NCI-H146 treated with DMSO at 0.1 percent for 48 hours (cell line): ENCODE measurements around the gene RAB32.

Experiments used
- DNase-seq: peaks from one replicate; lab custom pipeline; 2025; ENCODE audit not compliant: unreplicated experiment; lab: John Stamatoyannopoulos, UW

The RAB32 gene

GRCh38 chr6:146581968-146582367 is 38.3 kb downstream of the RAB32 start:
- DNase-seq, result no peak

GRCh38 chr6:146582857-146583256 is 39.2 kb downstream of the RAB32 start:
- no peak for DNase-seq

DNA sequence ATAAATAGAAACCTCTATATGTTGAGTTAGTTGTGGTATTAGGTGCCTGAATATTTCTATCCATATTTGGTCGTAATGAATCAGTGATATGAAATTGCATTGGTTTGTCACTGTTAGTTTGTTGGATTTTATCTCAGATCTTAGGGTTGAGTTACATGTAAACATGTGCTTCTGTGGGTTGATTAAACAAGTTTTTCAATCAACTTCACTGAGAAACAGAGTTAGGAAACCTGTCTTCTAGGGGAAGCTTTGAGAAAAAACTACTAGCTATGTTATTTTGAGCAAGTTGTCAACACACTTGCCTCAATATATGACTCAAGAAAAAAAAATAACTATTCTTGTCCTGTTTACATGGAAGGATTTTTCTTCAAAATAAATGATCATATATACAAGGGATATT is 40.3 kb downstream of the RAB32 start:
- no peak for DNase-seq

- no peak for DNase-seq
Measured at GRCh38 chr6:146587459-146587858, 43.8 kb downstream of the RAB32 start.

DNA sequence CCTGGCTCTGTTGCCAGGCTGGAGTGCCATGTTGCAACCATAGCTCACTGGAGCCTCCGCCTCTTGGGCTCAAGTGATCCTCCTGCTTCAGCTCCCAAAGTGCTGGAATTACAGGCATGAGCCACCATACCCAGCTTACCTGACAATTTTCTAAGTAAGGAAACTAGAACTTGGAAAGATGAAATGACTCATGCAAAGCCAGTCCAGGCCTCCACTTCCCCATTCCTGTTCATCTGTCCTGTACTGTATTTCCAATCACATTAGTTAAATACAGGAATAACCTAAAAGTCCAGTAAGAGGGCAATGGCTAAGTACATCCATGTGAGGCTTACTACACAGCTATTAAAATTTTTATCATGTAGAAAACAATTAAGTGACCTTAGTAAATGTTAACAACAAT is 46.9 kb downstream of the RAB32 start:
- no peak for DNase-seq

GRCh38 chr6:146592451-146592850 is 48.8 kb downstream of the RAB32 start:
- no peak for DNase-seq

DNA sequence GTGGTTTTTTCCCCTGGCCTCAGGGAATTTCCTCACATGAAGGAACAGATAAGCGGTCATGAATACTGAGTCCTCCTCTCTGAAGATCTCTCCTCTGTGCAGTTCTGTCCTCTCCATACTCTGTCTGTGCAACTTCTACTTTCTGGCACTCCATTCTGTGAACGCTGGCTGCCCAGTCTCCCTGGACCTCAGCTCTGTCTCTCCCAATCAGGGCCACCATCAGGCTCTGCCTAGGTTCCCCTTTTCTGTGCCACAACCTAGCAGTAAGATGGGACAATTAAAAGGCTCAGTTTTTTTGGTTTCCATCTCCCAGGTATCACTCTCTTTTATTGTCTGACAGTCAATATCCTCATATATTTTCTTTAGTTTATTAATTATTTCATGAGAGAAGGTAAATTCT is 50.4 kb downstream of the RAB32 start:
- no peak for DNase-seq

DNA sequence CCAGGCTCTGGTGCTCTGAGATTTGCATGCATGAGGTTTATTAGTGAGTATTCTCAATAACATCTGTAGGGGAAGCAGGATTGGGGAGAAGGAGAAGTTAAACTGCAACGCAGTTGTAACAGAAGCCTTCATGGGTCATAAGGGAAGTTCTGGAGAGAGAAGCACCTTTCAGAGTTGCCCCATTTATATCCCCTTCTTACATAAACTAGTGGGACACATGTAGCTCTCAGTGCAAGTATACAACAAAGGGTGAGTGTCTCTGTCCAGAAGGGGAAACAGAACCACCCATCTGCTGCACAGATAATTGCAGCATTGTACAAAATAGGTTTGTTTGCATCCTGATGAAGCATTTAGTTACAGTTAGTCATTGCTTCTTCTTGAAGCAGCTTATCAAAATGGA is 50.9 kb downstream of the RAB32 start:
- no peak for DNase-seq

DNA sequence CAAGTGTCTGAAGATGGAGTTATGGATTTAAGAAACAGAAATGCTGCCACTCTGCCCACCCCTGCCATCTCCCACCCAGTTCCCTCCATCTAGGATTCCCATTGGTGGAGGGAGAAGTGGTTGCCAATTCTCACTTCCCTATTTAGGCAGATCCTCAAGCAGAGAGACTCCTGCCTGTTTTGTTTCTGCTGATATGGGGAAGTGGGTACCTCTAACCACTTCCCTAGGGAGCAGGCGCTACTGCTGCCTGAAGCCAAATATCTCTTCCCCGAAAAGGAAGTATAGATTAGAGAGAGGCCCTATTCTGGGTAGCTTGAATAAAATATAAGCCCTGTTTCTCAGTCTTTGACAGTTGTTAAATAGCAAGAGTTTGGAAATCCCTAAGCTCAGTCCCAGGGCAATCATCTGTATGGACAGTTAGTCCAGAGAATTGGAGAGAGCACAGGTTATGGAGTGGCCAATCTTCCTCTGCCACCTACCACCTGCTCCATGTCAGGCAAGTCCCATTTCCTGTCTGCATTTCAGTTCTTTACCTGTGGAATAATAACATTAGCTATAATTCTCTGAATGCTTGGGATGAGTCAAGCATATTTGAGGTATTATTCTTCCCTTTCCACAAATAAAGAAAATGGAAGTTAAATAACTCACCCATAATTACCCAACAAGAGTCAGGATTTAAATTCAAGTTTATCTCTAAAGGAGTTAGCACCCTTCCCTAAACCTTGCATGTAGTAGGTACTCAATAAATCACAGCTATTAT is 52.5 kb downstream of the RAB32 start:
- DNase-seq, result no peak

- peak; percentile 24 for DNase-seq
Measured at GRCh38 chr6:146598772-146599405, 55.3 kb downstream of the RAB32 start, which contains the start of gene ADGB. Gene ADGB, plus strand, starts transcription at chr6:146598972. Its CDS starts 69 bp downstream, at chr6:146599041.

DNA sequence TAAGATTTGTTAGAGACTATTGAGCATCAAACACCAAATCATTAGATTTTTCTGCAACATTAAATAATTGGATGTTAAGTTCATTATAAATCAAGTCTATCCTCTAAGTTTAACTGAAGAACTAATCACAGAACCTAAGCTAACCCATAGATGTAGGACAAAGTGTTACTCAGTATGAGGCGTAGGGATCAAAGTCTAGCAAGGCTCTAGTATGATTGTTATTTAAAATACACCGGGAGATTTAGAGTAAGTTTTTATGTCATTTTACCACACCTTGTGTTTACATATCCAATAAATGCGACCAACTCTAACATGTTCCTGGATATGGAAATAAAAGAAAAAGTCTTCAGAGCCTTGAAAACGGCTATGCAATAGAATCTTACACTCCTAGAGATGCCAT is 57.7 kb downstream of the RAB32 start:
- DNase-seq, result no peak

DNA sequence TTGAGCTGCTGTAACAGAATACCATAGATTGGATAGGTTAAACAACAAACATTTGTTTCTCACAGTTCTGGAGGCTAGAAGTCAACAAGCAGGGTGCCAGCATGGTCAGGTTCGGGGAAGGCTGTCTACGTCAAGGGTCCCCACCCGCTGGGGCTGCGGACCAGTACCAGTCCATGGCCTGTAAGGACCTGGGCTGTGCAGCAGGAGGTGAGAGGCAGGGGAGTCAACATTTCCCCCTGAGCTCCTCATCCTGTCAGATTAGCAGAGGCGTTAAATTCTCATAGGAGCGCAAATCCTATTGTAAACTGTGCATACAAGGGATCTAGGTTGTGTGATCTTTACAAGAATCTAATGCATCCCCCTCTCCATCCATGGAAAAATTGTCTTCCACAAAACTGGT is 58.9 kb downstream of the RAB32 start:
- DNase-seq, result no peak
